Stimulated activated CD8-positive, alpha-beta memory T cell treated with anti-CD3 and anti-CD28 coated beads, Interleukin-2, amount 100 ng/mL, for 1 hour (primary cell): ENCODE data around the gene PRPS1L1.

Source experiments
- DNase-seq, 2 donors: peaks; one replicate each; pipeline ENCODE4 v3.0.0-alpha.2; 2020; ENCODE audit warnings: low read depth in 2 of 2

PRPS1L1 gene

DNA sequence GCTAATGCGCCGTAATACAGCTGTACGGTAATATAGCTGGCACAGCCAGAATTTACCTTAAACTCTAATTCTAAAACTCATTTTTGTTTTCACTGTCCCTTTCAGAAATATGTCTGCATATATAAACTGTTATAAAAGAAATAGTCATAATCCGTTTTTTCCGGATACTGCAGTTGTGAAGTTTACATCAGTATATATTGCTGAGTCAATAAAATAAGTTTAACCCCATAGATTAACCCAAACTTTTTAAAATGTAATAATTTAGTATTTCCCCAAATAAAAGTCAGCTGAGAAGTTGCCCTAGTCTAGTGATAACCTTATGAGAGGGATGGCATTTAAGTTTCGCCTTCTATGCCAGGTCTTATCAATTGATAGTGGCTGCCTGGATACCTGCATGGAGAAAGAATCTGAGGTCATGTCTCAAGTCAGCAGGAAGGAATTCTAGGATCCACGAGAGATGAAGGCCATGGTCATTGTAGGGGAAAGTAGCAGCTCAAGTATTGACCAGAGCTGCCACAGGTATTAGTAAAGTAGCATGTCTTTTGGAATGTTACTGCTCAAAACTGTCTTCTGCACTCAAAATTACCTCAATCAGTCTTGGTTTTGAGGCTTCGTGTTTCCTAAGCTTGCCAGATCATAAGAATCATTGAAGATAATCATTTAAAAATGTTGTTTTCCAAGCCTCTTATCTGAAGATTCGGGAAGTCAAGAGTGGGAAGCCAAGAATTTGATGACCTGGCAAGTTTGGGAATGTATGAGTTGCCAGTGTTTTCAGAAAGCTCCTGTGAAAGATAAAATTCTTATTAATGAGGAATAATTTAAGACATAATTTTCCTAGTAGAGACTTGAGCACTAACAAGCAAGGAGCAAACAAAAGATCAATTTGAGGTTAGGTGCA is 10.8 kb downstream of the PRPS1L1 start:
- no peak for DNase-seq

DNA sequence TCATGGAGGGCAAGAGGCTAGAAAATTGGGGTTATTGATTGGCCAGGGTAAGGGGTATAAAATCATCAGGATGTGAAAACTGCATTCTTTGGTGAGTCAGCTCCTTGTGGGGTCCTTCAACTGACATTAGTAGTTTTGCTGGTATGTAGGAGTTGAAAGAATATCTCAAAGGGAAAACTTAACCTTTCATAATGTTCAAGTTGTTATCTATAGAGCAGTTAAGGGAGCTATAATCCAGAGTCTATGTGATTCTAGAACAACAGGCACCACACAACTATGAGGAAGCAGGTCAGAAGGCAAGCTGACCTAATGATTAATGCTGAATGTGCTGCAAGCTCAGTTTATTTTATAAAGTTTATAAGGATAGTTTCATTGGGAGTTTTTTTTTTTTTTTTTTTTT is 13.7 kb downstream of the PRPS1L1 start:
- DNase-seq: no peak

DNA sequence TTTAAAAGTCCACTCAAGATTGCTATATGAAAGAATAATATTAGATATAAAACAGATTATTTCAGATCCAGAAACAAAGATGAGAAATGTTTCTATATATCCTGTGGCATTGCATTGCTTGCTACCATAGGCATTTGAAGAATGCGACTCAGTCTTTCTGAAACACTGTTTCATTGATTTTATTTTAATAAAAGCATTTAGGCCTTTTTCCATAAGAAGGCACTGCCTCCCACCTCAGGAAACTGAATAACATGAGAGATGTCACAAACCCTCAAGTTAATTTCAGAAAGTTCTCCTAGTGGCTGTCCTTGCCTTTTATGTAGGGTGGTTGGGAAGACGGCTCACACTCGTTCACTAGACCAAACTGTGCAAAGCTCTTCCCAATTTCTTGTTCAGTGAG is 23.3 kb downstream of the PRPS1L1 start:
- DNase-seq: no peak

DNA sequence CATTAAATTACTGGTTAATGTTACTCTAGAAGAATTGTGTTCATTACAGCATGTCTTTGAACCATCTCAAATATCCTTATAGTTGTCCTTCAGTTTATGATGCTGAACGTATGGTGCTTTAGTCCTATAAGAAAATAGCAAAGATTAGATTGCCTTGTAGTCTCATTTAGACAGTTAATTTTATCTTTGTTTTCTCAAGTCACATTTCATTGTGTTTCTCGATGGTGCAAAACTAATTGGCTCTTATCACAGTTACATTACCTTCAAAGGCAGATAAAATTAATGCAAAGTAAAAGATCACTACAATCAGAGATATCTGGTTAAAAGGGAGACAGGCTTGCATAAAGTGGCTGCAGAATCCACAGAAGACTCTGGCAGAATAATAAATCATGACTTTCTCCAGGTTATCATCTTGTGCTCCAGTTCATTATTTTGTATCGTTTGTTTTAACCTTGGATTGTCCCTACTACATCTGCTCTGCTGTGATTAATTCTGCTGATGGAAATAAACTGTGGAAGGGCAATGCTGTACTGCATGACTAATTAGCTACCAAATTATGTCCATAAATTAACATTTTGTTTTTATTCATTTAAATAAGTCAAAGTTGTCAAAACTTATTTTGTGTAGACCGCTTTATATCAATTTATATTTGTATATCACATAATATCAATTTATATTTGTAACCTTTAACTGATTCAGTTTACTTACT is 24.2 kb downstream of the PRPS1L1 start:
- no peak for DNase-seq

DNA sequence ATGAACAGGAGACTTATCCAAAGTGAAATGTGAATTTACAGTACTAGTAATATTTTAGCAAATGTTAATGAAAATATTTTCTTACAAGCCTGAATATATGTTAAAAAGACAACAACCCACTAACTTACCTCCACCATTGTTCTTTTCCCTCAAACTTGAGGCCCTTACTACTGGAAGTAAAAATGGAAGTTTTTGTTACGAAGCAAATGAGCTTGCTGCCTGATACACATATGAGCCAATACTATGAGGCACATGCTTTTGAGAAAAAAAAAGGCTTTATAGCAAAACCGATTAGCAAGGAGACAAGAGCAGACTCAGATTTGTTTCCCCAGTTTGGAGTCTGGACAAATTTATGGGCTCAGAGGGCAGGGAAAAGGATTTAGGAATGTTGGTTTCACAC is 29.0 kb downstream of the PRPS1L1 start:
- no peak for DNase-seq

DNA sequence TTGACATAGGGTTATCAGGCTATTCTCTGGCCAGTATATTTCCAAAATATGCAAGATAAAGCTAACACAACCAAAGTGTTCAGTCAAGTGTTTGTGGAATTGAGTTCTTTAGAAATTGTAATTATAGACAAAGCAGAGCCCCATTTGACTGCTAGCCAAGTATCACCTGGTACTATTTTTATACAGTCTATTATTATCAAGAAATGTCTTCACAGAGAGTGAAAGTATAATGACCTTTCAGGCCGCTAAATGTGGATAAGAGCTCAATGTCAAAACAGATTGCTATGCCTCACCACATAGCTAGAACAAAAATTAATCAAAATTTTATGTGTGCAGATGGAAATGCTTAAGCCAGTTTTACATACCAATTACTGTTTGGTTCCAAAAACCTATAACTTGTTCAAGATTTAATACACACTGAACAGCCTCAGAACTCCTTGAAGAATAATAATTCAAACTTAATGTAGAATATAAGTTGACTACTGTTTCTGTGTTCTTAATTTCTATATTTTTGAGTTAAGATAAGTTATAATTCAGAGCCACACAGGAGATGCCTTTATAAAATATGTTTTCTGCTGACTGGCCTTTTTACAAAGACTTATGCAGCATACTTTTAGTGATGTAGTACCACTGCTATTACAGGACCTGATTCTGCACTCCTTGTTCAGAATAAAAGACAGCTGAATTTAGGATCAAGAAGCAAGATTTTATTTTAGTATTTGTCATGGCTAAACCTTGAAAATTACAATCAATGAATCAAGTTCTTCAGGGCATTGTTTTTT is 31.0 kb downstream of the PRPS1L1 start:
- DNase-seq: no peak

DNA sequence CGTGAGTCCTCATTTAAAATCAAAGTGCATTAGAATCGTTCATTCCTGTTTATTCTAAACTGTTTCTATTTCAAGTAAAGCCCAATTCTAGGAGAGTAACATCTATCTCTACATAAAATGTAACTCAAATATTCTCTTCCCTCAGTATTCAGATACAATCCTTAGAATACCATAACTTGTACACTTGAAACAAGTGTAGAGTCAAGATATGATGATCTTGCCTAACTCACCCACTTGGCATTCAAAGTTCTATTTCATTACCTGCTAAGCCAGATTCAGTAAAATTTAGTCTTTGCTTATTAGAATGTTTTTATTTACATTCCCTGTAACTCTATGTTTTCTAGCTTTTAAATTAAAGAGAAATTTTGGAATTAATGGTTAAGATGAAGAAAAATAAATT is 31.6 kb downstream of the PRPS1L1 start:
- DNase-seq: no peak

DNA sequence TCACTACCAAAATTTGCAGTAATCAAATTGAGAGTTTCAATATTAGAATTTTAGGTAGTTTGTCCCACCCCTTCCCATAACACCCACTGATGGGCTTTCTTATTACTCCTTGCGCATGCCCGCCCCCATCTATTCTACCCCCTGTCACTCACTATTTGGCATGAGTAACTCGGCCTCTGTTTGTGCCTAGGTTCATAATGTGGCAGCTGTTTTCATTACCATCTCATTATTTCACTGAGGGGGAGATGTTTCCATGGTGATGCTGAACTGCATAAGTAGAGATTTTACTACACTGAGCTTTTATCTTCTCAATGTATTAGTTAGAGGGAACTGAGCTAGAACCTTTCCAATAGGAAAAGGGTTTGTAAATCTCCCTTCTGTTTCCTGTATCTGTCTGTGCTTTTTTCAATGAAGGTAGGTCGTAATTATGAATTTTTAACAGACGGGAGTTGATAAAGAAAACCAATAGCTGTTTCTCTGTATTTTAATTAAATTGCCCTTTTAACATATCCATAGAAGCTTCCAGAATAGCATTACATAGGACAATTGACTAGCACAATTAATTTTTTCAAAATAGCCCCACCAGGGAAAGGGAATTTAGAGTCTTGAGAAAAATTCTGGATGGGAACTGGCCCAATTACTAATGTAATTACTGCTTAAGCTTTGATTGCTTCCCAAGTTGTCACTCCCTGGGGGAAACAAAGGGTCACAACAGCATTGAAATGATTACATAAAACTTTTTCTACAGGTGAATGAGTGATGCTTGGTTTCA is 33.4 kb downstream of the PRPS1L1 start:
- no peak for DNase-seq

DNA sequence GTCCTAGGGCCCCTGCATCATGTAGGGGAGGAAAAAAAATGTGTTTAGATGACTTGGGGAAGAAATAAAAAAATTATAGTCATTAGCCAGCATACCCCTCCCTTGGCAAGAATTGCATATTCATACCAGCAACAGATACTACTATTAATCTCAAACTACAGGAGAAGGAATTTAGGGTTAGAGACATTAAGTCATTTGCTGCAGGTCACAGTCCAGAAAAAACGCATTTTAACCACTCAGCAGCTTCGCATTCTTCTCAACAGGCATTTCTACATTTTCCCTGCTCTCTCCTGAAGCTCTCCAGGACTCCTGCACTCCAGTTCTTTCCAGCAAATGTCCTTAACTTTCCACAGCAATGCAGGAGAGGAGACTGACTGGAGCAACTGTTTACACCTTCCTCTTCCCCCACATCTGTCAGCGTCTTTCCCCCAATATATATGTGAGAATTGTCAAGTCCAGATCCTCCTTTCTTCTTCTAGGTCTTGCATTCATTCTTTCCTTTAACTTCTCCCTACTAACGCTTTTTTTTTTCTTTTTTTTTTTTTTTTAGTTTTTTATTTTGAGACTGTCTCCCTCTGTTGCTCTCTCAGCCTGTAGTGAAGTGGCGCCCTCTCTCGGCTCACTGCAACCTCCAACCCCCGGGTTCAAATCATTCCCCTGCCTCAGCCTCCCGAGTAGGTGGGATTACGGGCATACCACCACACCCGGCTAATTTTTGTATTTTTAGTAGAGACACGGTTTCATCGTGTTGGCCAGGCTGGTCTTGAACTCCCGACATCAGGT is 35.6 kb downstream of the PRPS1L1 start:
- DNase-seq: no peak

DNA sequence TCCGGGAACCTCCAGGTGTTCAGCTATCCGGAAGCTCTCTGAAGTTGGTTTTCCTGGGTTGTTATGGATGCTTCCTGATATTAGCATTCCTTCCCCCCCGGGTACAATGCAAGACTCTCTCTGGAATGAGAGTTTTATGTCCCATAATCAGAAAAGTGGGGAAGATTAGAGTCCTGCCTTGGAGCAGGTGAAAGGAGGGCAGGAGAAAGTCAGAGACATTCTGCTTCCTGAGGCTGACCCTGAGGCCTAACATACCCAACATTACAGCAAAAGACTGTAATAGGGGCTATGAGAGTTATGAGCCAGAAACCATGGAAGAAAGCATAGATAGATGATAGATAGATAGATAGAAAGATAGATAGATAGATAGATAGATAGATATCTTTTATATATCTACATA is 36.9 kb downstream of the PRPS1L1 start:
- DNase-seq: no peak

DNA sequence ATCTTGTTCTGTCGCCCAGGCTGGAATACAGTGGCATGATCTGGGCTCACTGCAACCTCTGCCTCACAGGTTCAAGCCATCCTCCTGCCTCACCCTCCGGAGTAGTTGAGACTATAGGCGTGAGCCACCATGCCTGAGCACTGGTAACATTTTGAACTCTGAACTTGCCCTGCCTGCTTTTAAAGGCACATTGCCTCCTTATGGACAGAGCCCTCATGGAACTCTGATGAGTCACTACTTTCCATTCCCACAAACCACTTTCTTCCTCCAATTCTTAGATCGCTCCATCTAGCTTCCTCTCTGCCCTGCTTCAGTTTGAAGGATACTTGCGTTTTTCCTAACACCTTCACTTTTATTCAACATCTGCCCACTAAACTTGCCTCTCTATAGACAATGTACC is 38.1 kb downstream of the PRPS1L1 start:
- DNase-seq: no peak

DNA sequence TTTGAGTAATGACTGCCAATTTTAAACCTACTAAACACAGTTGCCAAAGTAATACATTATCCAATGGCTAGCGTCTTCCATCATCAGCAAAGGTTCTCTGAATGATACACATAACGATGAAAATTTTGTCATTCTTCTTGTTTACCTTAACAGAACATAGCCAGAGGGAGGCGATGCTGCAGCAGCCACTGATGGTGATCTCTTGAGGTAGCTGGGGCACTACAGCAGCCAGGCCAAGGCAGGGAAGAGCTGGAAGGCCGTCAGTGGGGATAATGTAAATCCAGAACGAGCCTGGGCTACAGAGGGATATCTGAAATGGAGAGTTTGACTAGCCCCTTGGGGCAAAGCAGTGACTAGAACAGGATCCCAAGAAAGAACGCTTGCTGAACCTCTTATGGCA is 38.8 kb downstream of the PRPS1L1 start:
- DNase-seq: no peak

DNA sequence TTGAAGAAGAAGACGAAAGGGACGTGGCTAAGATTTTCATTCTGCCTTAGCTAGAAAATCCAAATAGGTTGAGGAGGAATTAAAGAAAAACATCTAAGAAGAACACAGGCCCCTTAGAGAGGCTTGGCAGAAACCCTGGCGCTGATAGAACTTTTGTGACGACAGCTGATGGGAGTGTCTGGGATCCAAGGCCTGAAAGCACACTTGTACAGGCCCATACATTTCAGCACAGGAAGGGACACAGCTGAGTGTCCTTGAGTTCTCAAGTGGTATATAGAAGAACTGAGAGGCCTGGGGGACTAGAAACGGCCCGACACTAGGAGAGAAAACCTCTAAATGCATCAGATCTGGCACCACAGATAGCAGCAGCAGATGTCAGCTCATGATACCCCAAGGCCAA is 39.5 kb downstream of the PRPS1L1 start:
- no peak for DNase-seq

DNA sequence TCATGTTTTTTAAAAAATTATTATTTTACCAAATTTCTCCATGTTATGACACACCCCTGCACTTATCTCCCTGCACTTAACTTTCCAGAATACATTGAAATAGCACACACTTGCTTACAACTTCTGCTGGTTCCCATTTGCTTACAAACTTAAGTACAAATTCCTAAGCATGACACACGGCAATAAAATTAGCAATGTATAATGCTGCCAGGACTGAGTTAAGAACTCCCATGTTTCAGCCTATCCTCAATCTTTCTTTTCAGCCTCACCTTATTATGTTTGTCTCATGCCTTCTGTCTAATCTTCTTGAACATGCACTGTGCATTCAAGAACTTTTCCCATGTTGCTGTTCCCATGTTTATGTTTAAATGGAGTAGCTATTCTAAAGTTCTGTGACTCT is 40.8 kb downstream of the PRPS1L1 start:
- DNase-seq: no peak

DNA sequence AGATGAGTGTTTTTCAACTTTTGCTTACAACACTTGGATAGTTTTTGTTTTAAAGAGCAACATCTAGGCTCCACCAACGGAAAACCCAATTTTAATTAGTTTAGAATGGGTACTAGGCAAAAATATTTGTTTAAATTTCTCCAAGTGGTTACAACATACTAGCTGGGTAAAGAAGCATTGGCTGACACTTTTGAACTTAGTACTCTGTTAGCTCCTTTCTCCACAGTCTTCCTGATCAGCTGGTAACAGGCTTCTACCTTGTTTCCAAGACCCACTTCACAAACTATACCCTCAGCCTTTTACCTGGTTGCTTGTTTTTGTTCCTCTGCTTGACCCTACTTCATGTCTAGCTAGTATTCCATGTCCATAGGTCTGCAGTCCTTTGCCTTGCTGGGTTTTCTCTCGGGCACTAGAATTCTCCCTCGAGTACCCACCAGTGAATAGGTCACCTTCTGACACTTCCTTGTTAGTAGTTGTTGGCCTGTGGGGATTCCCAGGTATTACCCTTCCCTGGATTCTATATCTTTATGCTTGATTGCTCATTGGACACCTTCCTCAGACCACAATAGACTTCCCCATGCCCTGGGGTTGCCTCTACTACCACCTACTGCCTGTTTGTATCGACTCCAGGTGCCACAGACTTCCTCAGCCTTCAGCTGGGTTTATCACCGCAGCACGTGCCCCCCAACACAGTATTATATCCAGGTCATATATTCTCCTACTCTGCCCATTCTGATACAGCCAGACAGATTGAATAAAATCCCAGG is 42.0 kb downstream of the PRPS1L1 start:
- no peak for DNase-seq

DNA sequence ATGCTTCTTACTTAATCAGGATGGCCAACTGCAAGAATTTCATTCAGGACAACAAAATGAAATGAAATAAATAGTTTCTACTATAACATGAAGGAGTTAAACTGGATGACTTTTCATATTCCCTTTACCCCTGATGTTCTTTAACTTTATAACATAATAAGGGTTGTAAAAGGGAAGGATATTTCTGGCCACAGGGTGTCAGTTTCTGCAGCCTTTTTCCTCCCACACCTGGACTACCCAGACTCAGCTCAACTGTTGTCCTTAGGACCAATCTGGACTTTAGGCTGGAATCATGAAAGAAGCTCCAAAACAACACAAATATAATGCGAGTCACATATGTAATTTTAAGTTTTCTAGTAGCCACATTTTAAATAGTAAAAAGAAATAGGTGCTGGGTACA is 43.4 kb downstream of the PRPS1L1 start:
- DNase-seq: no peak

DNA sequence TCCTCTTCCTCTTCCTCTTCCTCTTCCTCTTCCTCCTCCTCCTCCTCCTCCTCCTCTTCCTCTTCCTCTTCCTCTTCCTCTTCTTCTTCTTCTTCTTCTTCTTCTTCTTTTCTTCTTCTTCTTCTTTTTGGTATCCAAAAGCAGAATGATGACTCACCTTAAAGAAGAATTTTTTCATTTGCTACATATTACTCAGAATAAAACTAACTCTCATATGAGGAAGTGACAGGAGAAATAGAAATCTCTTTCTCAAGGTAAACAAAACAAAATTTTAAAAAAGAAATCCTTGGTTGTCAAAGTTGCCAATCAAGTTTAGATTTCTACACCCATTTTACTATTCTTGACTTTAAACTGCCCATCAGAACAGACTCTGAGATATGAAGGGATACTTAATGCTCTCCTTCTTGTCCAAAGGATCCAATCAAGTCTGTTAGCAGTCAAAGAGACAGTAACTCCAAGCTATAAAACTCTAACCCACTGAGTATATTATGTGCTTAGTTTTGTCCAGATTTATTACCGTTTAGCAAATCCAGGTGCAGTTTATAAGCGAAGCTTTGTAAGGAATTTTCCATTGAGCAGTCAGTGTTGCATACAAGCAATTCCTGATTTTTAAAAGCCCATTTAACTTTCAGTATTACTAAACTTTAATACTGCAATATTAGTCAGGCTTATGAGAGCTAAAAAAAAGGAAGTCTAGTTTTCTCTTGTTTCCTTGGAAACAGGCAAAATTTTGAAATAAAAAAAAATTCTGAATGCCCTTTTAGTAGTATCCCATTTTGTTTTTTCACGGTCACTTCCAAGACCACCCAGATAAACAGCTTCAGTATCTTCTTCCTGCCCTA is 44.2 kb downstream of the PRPS1L1 start:
- no peak for DNase-seq

DNA sequence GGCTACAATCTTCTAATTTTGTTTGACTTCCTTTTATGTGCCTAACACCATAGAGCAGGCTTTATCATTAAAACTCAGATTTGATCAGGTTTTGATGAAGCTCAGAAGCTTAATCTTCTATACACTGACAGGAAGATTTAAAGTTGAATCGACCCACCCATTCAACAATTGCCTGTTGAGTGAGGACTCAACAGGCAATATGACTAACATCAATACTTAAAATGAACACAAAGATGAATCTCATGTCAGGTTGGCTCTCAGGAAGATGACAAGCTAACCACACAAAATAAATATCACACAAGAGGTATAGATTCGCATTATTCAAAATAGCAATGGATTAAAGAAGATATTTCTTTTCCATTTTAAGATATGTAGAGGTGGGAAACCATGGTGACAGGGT is 50.7 kb downstream of the PRPS1L1 start:
- no peak for DNase-seq
